KMS-11 (cell line): ENCODE results near the gene CORO2A.

ENCODE experiments used
- H2AFZ ChIP-seq: fragments of 200-600 bp; sonication (generic); 2 replicates; pipeline ENCODE4 v1.6.1; 2016; ENCODE audit warnings: antibody characterized with exemption, mixed run types, low read depth
- H3K27ac ChIP-seq: fragments of 200-600 bp; sonication (generic); 2 replicates; pipeline ENCODE4 v1.6.1; 2016; ENCODE audit warnings: mild to moderate bottlenecking, mixed run types
- H3K27me3 ChIP-seq: fragments of 200-600 bp; sonication (generic); 2 replicates; pipeline ENCODE4 v1.6.1; 2017; ENCODE audit warnings: mild to moderate bottlenecking, low read depth, mixed run types, moderate library complexity; ENCODE audit not compliant: insufficient read depth
- H3K36me3 ChIP-seq: fragments of 200-600 bp; sonication (generic); 2 replicates; pipeline ENCODE4 v1.6.1; 2017; ENCODE audit warnings: mild to moderate bottlenecking, mixed run types; ENCODE audit not compliant: insufficient read depth
- H3K4me1 ChIP-seq: fragments of 200-600 bp; sonication (generic); 2 replicates; pipeline ENCODE4 v1.6.1; 2016; ENCODE audit warnings: mild to moderate bottlenecking, low read depth, mixed run types; ENCODE audit not compliant: poor library complexity, severe bottlenecking
- H3K4me2 ChIP-seq: fragments of 200-600 bp; sonication (generic); 2 replicates; pipeline ENCODE4 v1.7.0; 2016; ENCODE audit warnings: mild to moderate bottlenecking, mixed run types
- H3K4me3 ChIP-seq: fragments of 200-600 bp; sonication (generic); IDR thresholded peaks from 2 replicates; pipeline ENCODE4 v1.6.1; 2017; ENCODE audit warnings: low read depth, low read length, mixed read lengths; ENCODE audit not compliant: insufficient read depth
- H3K79me2 ChIP-seq: fragments of 200-600 bp; sonication (generic); 2 replicates; pipeline ENCODE4 v1.6.1; 2016; ENCODE audit warnings: low read depth, mixed run types; ENCODE audit not compliant: insufficient read depth
- H3K9ac ChIP-seq: fragments of 200-600 bp; sonication (generic); 2 replicates; pipeline ENCODE4 v1.6.1; 2016; ENCODE audit warnings: mild to moderate bottlenecking, mixed run types
- H4K20me1 ChIP-seq: fragments of 200-600 bp; sonication (generic); 2 replicates; pipeline ENCODE4 v1.6.1; 2016; ENCODE audit warnings: mild to moderate bottlenecking, mixed run types; ENCODE audit not compliant: insufficient read depth
- TF ChIP-seq, protein P1 (sequence below): fragments of 200-600 bp; sonication (generic); conservative IDR thresholded peaks from 2 replicates; pipeline ENCODE4 v1.6.1; 2017; ENCODE audit warnings: low read depth, mild to moderate bottlenecking, antibody characterized with exemption, low read length, moderate library complexity, mixed read lengths

Gene CORO2A

DNA sequence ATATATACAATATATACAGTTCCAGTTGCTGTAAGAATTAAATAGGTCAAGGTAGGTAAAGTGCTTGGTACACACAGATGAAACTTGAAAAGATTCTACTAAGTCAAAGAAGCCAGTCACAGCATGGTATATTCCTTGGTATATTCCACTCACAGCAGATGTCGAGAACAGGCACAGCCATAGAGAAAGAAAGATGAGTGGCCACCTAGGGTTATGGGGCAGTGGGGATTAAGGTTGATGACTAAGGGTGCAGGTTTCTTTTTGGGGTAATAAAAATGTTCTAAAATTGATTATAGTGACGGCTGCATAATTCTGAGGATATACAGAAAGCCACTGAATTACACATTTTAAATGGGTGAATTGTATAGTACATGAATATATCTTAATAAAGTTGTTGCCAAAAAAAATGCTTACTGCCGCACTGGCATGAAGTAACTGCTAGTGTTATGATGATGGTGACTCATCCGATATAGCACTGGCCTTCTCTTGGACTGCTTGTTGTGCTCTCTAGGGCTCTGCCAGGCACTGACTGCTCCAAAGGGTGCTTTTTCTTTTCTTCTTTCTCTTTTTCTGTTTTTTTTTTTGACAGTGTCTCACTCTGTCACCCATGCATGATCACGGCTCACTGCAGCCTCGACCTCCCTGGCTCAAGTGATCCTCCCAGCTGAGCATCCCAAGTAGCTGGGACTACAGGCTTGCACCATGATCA lies 39.5 kb upstream of the CORO2A start:
- H3K36me3 ChIP-seq: no peaks in the 10 kb centered on the region
- H3K79me2 ChIP-seq: no peaks in the 10 kb centered on the region
- no peak overlapping the region for H3K27ac ChIP-seq
- H3K4me2 ChIP-seq: no peak overlapping the region
- H3K4me1 ChIP-seq: no peaks in the 10 kb centered on the region
- no peak overlapping the region for H2AFZ ChIP-seq
- no peaks in the 10 kb centered on the region for H3K27me3 ChIP-seq
- H4K20me1 ChIP-seq: no peaks in the 10 kb centered on the region
- H3K4me3 ChIP-seq: no peak overlapping the region
- TF ChIP-seq, protein P1, sequence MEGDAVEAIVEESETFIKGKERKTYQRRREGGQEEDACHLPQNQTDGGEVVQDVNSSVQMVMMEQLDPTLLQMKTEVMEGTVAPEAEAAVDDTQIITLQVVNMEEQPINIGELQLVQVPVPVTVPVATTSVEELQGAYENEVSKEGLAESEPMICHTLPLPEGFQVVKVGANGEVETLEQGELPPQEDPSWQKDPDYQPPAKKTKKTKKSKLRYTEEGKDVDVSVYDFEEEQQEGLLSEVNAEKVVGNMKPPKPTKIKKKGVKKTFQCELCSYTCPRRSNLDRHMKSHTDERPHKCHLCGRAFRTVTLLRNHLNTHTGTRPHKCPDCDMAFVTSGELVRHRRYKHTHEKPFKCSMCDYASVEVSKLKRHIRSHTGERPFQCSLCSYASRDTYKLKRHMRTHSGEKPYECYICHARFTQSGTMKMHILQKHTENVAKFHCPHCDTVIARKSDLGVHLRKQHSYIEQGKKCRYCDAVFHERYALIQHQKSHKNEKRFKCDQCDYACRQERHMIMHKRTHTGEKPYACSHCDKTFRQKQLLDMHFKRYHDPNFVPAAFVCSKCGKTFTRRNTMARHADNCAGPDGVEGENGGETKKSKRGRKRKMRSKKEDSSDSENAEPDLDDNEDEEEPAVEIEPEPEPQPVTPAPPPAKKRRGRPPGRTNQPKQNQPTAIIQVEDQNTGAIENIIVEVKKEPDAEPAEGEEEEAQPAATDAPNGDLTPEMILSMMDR: no peak
- H3K9ac ChIP-seq: no peak overlapping the region

DNA sequence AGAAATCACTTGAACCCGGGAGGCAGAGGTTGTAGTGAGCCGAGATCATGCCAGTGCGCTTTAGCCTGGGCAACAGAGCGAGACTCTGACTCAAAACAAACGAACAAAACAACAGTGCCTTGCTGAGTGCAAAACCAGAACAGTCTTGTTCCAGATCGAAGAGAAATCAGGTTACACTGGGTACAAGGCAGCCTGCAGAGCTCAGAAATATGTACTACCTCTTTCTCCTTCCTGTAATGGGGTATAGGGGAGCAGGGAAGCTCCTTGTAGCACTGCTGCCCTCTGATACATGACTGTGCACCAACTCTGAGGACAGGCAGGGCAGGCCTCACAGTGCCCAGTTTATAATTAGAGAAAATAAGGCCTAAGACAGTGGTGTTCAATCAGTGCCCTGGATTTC lies 38.4 kb upstream of the CORO2A start:
- Histone ChIP-seq H4K20me1 (no peaks in the 10 kb centered on the region), H3K4me3 (no peak overlapping the region)

DNA sequence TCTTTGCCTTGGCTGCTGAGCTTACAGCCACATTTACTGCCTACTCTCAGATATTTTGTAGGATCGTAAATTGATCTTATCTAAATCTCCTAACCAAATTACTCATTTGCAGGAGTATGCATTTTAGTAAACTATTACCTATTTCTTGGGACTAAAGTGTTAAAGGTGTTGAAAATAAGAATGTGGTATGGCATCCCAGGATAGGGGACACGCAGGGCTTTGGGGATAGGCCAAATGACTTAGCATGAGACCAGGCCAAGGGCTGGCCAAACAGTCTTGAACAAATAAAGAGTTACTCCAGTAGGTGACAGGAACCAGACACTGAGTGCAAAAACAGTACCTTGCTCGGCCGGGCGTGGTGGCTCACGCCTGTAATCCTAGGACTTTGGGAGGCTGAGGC lies 37.9 kb upstream of the CORO2A start:
- Histone ChIP-seq H3K79me2 (no peaks in the 10 kb centered on the region), H3K27ac (no peak overlapping the region), H3K9ac (no peak overlapping the region), H3K36me3 (no peaks in the 10 kb centered on the region), H4K20me1 (no peaks in the 10 kb centered on the region), H3K4me1 (no peaks in the 10 kb centered on the region), H2AFZ (no peak overlapping the region), H3K4me2 (no peak overlapping the region), H3K27me3 (no peaks in the 10 kb centered on the region), H3K4me3 (no peak overlapping the region)
- TF ChIP-seq, protein P1: no peak

More for the DNA sequence above, 38.4 kb upstream of the CORO2A start:
- H3K9ac ChIP-seq: no peak overlapping the region
- no peaks in the 10 kb centered on the region for H3K79me2 ChIP-seq
- H3K4me1 ChIP-seq: no peaks in the 10 kb centered on the region
- H3K4me2 ChIP-seq: no peak overlapping the region
- no peak overlapping the region for H3K27ac ChIP-seq
- no peak overlapping the region for H2AFZ ChIP-seq
- TF ChIP-seq, protein P1: no peak
- H3K27me3 ChIP-seq: no peaks in the 10 kb centered on the region
- H3K36me3 ChIP-seq: no peaks in the 10 kb centered on the region

DNA sequence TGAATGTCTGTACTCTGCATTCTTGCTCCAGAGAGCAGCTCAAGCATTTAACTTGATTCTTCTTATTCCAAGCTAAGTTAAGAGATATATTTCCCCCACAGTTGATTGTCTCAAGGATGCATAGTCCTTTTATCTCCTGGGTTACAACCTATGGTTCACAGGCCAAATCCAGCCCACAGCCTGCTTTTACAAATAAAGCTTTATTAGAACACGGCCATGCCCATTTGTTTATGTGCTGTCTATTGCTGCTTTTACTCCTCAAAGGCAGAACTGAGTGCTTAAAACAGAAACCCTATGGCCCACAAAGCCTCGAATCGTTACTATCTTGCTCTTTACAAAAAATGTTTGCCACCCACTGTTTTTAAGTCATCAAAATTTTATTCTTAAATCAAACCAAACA lies 37.2 kb upstream of the CORO2A start:
- Histone ChIP-seq H4K20me1 (no peaks in the 10 kb centered on the region), H3K4me3 (no peak overlapping the region), H3K4me2 (no peak overlapping the region), H3K27me3 (no peaks in the 10 kb centered on the region), H3K79me2 (no peaks in the 10 kb centered on the region), H3K4me1 (no peaks in the 10 kb centered on the region), H3K36me3 (no peaks in the 10 kb centered on the region), H3K9ac (no peak overlapping the region), H3K27ac (no peak overlapping the region), H2AFZ (no peak overlapping the region)
- TF ChIP-seq, protein P1: no peak
